Cardiac fibroblast (primary cell): ENCODE results near the gene RAP2A.

Experiments
- DNase-seq, 2 donors: peaks; one replicate each; pipeline versions ENCODE4 v3.0.0 to v3.0.0-alpha.2; 2010; ENCODE audit warnings: low read depth in 2 of 2
- H3K4me3 ChIP-seq, 2 donors: replicated peaks in 1 of 2; 1 replicate in 1 of 2; 2 replicates in 1 of 2; pipeline ENCODE4 v1.5.1; 2011; ENCODE audit warnings: low read depth in 2 of 2, low read length in 2 of 2, mild to moderate bottlenecking in 2 of 2, moderate library complexity in 1 of 2
- TF ChIP-seq, protein P1 (sequence below): IDR thresholded peaks from one replicate; pipeline ENCODE4 v1.5.1; 2011; ENCODE audit warnings: low read depth, mild to moderate bottlenecking, low read length, inconsistent platforms

The RAP2A gene

DNA sequence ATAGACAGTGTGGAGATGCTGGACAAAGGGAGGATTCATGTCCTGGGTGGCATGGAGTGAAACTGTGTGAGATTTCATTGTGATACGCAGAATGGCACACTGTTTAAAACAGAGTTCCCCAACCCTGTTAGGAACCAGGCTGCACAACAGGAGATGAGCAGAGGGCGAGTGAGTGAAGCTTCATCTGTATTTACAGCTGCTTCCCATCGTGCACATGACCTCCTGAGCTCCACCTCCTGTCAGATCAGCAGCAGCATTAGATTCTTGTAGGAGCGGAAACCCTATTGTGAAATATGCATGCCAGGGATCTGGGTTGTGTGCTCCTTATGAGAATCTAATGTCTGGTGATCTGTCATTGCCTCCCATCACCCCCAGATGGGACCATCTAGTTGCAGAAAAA, 72.5 kb downstream of the RAP2A start:
- TF ChIP-seq, protein P1, sequence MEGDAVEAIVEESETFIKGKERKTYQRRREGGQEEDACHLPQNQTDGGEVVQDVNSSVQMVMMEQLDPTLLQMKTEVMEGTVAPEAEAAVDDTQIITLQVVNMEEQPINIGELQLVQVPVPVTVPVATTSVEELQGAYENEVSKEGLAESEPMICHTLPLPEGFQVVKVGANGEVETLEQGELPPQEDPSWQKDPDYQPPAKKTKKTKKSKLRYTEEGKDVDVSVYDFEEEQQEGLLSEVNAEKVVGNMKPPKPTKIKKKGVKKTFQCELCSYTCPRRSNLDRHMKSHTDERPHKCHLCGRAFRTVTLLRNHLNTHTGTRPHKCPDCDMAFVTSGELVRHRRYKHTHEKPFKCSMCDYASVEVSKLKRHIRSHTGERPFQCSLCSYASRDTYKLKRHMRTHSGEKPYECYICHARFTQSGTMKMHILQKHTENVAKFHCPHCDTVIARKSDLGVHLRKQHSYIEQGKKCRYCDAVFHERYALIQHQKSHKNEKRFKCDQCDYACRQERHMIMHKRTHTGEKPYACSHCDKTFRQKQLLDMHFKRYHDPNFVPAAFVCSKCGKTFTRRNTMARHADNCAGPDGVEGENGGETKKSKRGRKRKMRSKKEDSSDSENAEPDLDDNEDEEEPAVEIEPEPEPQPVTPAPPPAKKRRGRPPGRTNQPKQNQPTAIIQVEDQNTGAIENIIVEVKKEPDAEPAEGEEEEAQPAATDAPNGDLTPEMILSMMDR = no peak
- DNase-seq = peak; percentile 63 to 88
- no peak overlapping the region for H3K4me3 ChIP-seq

GRCh38 chr13:97512732-97513131, 78.8 kb downstream of the RAP2A start:
- TF ChIP-seq, protein P1 = no peak
- DNase-seq = no peak
- no peak overlapping the region for H3K4me3 ChIP-seq

DNA sequence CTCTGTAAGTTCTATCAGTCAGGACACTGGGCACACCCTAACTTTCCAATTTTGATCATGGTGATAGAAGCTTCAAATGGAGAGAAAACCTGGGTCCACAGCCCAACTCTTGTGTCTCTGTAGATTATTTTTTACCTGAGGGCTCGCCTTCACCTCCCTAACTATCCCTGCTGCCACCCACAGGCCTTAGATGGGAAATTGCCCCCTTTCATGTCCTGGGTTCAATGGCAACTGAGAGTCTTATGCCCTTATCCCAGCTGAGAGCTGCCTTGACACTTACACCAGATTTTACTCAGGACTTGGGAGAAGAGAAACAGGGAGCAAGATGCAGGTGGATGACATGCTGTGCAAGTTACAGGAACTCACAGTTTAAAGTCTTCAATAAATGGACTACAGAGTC, 81.7 kb downstream of the RAP2A start:
- TF ChIP-seq, protein P1 = no peak
- DNase-seq = no peak
- H3K4me3 ChIP-seq = no peak overlapping the region

- TF ChIP-seq, protein P1 = no peak
- no peak for DNase-seq
- H3K4me3 ChIP-seq = no peak overlapping the region
Measured at GRCh38 chr13:97517967-97518366, 84.0 kb downstream of the RAP2A start.
